GM12892 (cell line): ENCODE data around the gene EPAS1.

Experiments used
- DNase-seq: peaks from one replicate; pipeline ENCODE4 v3.0.0; 2011; ENCODE audit not compliant: insufficient read length
- FAIRE-seq: peaks from 2 replicates; lab custom pipeline; 2011; peaks lifted over from hg19 to GRCh38; lab: Jason Lieb, UNC
- POLR2A ChIP-seq: IDR thresholded peaks from 2 replicates; pipeline ENCODE4 v1.6.1; 2011; ENCODE audit warnings: low read depth, low read length, control low read depth
- POLR2AphosphoS5 ChIP-seq: IDR thresholded peaks from 2 replicates; pipeline ENCODE4 v1.6.1; 2011; ENCODE audit warnings: low read depth, low read length, control low read depth
- TAF1 ChIP-seq: IDR thresholded peaks from 2 replicates; pipeline ENCODE4 v1.6.1; 2011; ENCODE audit warnings: low read depth, mild to moderate bottlenecking, control low read depth, low read length, borderline replicate concordance

The EPAS1 gene

GRCh38 chr2:46275995-46276394 is 21.2 kb upstream of the EPAS1 start:
- TF ChIP-seq POLR2AphosphoS5 = no peak
- TF ChIP-seq TAF1 = no peak
- no peak for TF ChIP-seq POLR2A
- FAIRE-seq = no peak

GRCh38 chr2:46276642-46277041 is 20.6 kb upstream of the EPAS1 start:
- no peak for DNase-seq
- TF ChIP-seq TAF1 = no peak
- no peak for TF ChIP-seq POLR2AphosphoS5
- no peak for TF ChIP-seq POLR2A
- no peak for FAIRE-seq

More at GRCh38 chr2:46275995-46276394, 21.2 kb upstream of the EPAS1 start:
- no peak for DNase-seq

DNA sequence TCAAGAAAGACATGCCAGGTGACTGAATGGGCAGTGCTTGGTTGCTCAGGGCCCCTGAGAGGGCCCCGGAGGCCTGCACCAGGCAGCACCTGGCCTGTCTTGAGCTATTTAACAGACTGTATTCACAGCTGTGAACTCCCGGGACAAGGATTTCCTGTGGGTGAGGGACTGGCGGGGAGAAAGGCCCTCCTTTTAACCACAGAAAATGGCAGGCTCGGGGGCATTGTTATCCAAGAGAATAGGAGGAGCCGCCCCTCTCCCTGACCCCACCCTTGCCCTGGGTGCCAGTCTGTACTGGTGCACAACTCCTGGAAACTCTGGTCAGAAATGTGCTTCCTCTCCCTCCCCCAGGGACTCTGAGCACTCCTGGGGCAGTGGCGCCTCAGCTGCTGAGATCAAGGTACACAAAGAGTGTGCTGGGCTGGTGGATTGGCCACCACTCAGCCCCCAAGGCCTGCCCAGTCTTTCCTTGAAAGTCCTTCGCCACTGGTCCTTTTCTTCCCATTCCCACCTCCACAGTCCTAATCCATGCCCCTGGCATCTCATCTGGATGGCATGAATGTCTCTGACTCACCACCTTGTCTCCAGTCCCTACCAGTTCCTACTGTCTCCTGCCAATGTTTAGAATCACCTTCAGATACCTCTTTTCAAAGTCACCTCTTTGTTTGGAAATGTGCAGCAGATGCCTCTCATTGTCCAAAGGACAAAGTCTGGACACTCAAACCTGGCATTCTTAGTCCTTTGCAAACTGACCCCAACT is 19.6 kb upstream of the EPAS1 start:
- FAIRE-seq = no peak
- no peak for TF ChIP-seq POLR2A
- TF ChIP-seq POLR2AphosphoS5 = no peak
- no peak for TF ChIP-seq TAF1
- DNase-seq = no peak

DNA sequence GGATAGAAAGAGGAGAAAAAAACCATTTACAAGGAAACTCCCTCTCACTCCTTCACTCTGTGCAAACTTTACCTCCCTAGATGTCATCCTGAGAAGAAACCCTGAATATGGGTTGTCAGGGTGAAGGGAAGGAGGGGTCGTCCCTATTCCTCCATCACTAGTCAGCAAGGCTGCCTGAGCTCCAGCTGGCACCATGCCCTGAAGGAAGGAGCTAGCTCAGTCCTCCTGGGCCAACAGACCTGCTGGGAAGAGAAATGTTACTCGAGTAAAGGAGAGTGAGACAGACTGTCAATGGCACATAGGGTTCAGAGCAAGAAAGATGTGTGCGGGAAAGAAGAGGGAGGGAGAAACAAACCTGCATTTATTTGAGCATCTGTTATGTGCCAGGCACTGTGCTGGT is 18.3 kb upstream of the EPAS1 start:
- TF ChIP-seq POLR2AphosphoS5 (no peak), POLR2A (no peak), TAF1 (no peak)
- DNase-seq (no peak), FAIRE-seq (no peak)

GRCh38 chr2:46281939-46282338 is 15.3 kb upstream of the EPAS1 start:
- DNase-seq (no peak), FAIRE-seq (no peak)
- TF ChIP-seq POLR2AphosphoS5 (no peak), POLR2A (no peak), TAF1 (no peak)

DNA sequence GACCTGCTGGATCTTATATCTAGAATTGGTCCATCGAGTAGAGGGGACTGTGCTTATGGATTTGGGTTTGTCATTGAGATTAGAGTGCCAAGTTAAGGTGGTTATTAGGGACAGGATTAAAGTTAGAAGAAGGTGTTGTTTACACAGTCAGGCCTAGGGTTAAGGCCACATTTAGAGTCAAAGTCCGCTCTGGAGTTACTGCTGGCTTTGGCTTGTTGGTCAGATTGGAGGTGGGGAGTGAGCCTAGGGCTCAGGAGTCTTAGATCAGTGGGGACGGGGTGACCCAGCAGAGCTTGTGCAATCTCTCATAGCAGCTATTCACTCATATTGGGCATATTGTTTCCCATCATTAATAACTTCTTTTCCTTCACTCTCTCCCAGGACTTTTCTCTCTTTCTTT is 13.5 kb upstream of the EPAS1 start:
- FAIRE-seq (no peak), DNase-seq (no peak)
- TF ChIP-seq POLR2A (no peak), TAF1 (no peak)

DNA sequence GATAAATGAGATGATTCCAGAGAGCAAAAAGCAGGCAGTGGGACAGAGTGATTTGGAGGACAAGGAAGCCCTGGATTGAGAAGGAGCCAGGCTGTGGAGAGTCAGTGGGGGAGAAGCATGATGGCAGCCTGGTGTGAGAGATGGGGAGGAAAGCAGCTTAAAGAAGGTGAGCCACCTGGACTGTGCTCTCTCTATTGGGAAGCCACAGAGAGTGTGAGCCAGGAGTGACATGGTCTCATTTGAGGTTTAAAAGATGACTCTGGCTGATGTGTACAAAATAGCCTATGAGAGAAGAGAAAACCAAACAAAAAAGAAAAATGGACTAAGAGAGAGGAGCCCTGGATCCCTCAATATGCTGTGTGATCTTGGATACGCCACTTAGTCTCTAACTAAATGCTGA is 12.9 kb upstream of the EPAS1 start:
- TF ChIP-seq POLR2A (no peak), POLR2AphosphoS5 (no peak), TAF1 (no peak)
- DNase-seq (no peak), FAIRE-seq (no peak)

GRCh38 chr2:46284796-46285195 is 12.4 kb upstream of the EPAS1 start:
- DNase-seq = no peak
- TF ChIP-seq POLR2AphosphoS5 (no peak), POLR2A (no peak), TAF1 (no peak)
- FAIRE-seq = no peak

- no peak for TF ChIP-seq POLR2A
- DNase-seq (no peak), FAIRE-seq (no peak)
Measured at GRCh38 chr2:46286715-46287114, 10.5 kb upstream of the EPAS1 start.

DNA sequence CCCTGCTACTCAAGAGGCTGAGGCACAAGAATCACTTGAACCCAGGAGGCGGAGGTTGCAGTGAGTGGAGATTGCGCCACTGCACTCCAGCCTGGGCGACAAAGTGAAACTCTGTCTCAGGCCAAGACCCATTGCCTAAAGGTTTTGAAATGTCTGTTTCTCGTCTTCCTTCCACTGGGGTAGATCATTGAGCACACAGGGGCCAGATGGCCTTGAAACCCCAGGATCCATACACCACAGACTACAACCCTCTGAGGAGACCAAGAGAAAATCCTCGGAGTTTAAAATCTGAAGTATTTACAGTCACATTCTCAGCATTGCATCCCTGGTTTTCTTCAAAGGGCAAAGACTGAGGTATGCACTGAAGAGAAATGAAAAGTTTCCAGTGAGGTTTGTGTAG is 7.1 kb upstream of the EPAS1 start:
- TF ChIP-seq POLR2AphosphoS5 (no peak), TAF1 (no peak), POLR2A (no peak)
- DNase-seq (no peak), FAIRE-seq (no peak)

- TF ChIP-seq POLR2A (no peak), POLR2AphosphoS5 (no peak), TAF1 (no peak)
- DNase-seq = no peak
- FAIRE-seq = no peak
Measured at GRCh38 chr2:46293466-46293865, 3.7 kb upstream of the EPAS1 start.

DNA sequence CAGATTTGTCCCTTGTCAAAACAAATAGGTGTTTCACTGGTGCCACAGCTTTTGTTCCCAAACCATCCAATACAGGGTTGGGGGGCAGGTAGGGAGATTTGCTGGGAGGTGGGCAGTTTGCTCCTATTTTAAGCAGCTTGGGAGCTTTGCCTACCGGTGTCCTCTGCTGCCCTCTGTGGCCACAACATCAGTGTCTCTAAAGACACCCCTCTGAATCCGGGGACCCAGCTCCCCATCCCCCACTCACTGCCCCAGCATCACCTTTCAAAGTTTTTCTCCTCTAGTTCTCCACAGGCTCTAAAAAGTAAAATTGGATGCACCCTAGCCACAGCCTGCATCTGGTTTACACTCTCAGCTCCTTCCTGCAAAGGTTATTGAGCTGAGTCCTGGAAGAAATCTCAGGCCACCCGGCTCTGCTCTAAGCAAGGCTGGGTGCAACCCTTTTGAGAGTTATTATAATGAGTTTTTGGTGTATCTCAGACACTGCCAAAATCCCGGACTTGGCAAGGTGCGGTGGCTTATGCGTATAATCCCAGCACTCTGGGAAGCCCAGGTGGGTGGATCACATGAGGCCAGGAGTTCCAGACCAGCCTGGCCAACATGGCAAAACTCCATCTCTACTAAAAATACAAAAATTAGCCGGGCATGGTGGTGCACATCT is 2.9 kb upstream of the EPAS1 start:
- no peak for FAIRE-seq

More for the DNA sequence above, 2.9 kb upstream of the EPAS1 start:
- no peak for DNase-seq
- TF ChIP-seq TAF1 = no peak
- no peak for TF ChIP-seq POLR2A
- no peak for TF ChIP-seq POLR2AphosphoS5
